Ammon's horn (tissue), 1 donor: ENCODE data around the gene SEH1L.

Source experiments
- DNase-seq: peaks from one replicate; pipeline ENCODE4 v3.0.0-alpha.2; 2016; ENCODE audit warnings: low spot score

SEH1L gene

GRCh38 chr18:13036622-13037320 is 89.0 kb downstream of the SEH1L start:
- DNase-seq: no peak
